HL-60 (cell line): ENCODE measurements around the gene CLDN6.

Experiments used
- DNase-seq, 2 experiments: peaks; one replicate each; pipeline ENCODE4 v3.0.0-alpha.2; 2010 to 2020; ENCODE audit warnings: low read depth in 1 of 2, low spot score in 1 of 2
- H3K27ac ChIP-seq: fragments of 250-450 bp; sonication (Bioruptor Pico); replicated peaks from 2 replicates; pipeline ENCODE4 v1.5.1; 2020; ENCODE audit warnings: mild to moderate bottlenecking, moderate library complexity
- H3K27me3 ChIP-seq: fragments of 250-450 bp; sonication (Bioruptor Pico); 2 replicates; pipeline ENCODE4 v1.5.1; 2021; ENCODE audit warnings: mild to moderate bottlenecking, moderate library complexity; ENCODE audit not compliant: insufficient read depth, poor library complexity, severe bottlenecking
- H3K4me3 ChIP-seq: replicated peaks from 2 replicates; pipeline ENCODE4 v1.5.1; 2011; ENCODE audit warnings: mild to moderate bottlenecking, control low read depth, low read length; ENCODE audit not compliant: insufficient read depth
- CTCF ChIP-seq: IDR thresholded peaks from one replicate; pipeline ENCODE4 v1.5.1; 2011; ENCODE audit warnings: low read length, control low read depth, inconsistent platforms; ENCODE audit not compliant: insufficient read depth
- GABPA ChIP-seq: IDR thresholded peaks from 2 replicates; pipeline ENCODE4 v1.6.1; 2012; ENCODE audit warnings: low read depth
- POLR2AphosphoS5 ChIP-seq: IDR thresholded peaks from 2 replicates; pipeline ENCODE4 v1.6.1; 2012; ENCODE audit warnings: low read depth
- REST ChIP-seq: IDR thresholded peaks from 2 replicates; pipeline ENCODE4 v1.6.1; 2012; ENCODE audit warnings: low read depth; ENCODE audit not compliant: insufficient replicate concordance
- SPI1 ChIP-seq: IDR thresholded peaks from 2 replicates; pipeline ENCODE4 v1.6.1; 2012; ENCODE audit warnings: low read depth, mild to moderate bottlenecking, borderline replicate concordance

Gene CLDN6

GRCh38 chr16:3060339-3061127 lies 42.5 kb upstream of the CLDN6 start:
- TF ChIP-seq SPI1: no peak
- no peak overlapping the region for H3K27ac ChIP-seq

GRCh38 chr16:3059723-3060242 lies 41.8 kb upstream of the CLDN6 start:
- H3K27ac ChIP-seq: peak overlapping the region; percentile 95
- TF ChIP-seq SPI1 (no peak), POLR2AphosphoS5 (no peak), REST (no peak), CTCF (no peak), GABPA (no peak)
- H3K27me3 ChIP-seq: no peaks in the 10 kb centered on the region
- peak overlapping the region; percentile 79 for H3K4me3 ChIP-seq
- no peak for DNase-seq

More at GRCh38 chr16:3060339-3061127, 42.5 kb upstream of the CLDN6 start:
- no peak for DNase-seq
- Histone ChIP-seq H3K4me3 (no peak overlapping the region), H3K27me3 (no peaks in the 10 kb centered on the region)

- no peaks in the 10 kb centered on the region for H3K27me3 ChIP-seq
- TF ChIP-seq GABPA (0 out of 2 replicates have a peak, but pooled peaks have one; percentile 17), REST (no peak), POLR2AphosphoS5 (peak; percentile 49; the same call in 1 of the 2 replicates), CTCF (peak; percentile 54)
- H3K4me3 ChIP-seq: peak overlapping the region; percentile 79
- H3K27ac ChIP-seq: peak overlapping the region; percentile 95
- peak; percentile 76 to 85 for DNase-seq
Measured at GRCh38 chr16:3059041-3059722, 41.2 kb upstream of the CLDN6 start.
